Astrocyte of the spinal cord (primary cell): ENCODE results near the gene SLC13A2.
A peak's percentile ranks its signal among the peaks of the same experiment; 100 is the strongest.

Experiments
- DNase-seq: peaks from one replicate; pipeline ENCODE4 v3.0.0; 2011; ENCODE audit warnings: low read depth, low spot score
- H3K4me3 ChIP-seq: 2 replicates; pipeline ENCODE4 v1.5.1; 2011; ENCODE audit warnings: low read depth, mild to moderate bottlenecking, low read length, moderate library complexity
- CTCF ChIP-seq: IDR thresholded peaks from 2 replicates; pipeline ENCODE4 v1.5.1; 2012; ENCODE audit warnings: low read depth, mild to moderate bottlenecking, low read length, inconsistent platforms
- in situ Hi-C: cut with HindIII; loops from 2 replicates; pipeline ENCODE4 v1.10.0; 2017; ENCODE audit warnings: low sequenced_read_pairs

Gene SLC13A2

GRCh38 chr17:28493460-28493859 is 20.0 kb downstream of the SLC13A2 start:
- DNase-seq: no peak
- H3K4me3 ChIP-seq: no peak overlapping the region
- no peak for TF ChIP-seq CTCF
- in situ Hi-C loops: no loop called here

- DNase-seq: peak; percentile 49
- in situ Hi-C loops: no loop called here
- no peak overlapping the region for H3K4me3 ChIP-seq
- peak; percentile 92 for TF ChIP-seq CTCF
Observed at GRCh38 chr17:28494445-28495188, 21.2 kb downstream of the SLC13A2 start.

- in situ Hi-C loops: no loop called here
- H3K4me3 ChIP-seq: no peak overlapping the region
- TF ChIP-seq CTCF: no peak
- DNase-seq: no peak
Observed at GRCh38 chr17:28495635-28496034, 22.2 kb downstream of the SLC13A2 start.

- no peak for TF ChIP-seq CTCF
- DNase-seq: no peak
- in situ Hi-C loops: no loop called here
- no peak overlapping the region for H3K4me3 ChIP-seq
Observed at GRCh38 chr17:28497931-28498330, 24.5 kb downstream of the SLC13A2 start.

GRCh38 chr17:28498652-28499363 is 25.4 kb downstream of the SLC13A2 start:
- no peak overlapping the region for H3K4me3 ChIP-seq
- in situ Hi-C loops: no loop called here
- DNase-seq: no peak
- TF ChIP-seq CTCF: no peak

GRCh38 chr17:28499364-28499664 is 25.9 kb downstream of the SLC13A2 start:
- H3K4me3 ChIP-seq: no peak overlapping the region
- no peak for TF ChIP-seq CTCF
- in situ Hi-C loops: no loop called here
- DNase-seq: no peak
